GM12892 (cell line): ENCODE data around the gene ITGAE.

Source experiments
- DNase-seq: peaks from one replicate; pipeline ENCODE4 v3.0.0; 2011; ENCODE audit not compliant: insufficient read length
- FAIRE-seq: peaks from 2 replicates; lab custom pipeline; 2011; peaks lifted over from hg19 to GRCh38; lab: Jason Lieb, UNC
- POLR2A ChIP-seq: IDR thresholded peaks from 2 replicates; pipeline ENCODE4 v1.6.1; 2011; ENCODE audit warnings: low read depth, low read length, control low read depth
- POLR2AphosphoS5 ChIP-seq: IDR thresholded peaks from 2 replicates; pipeline ENCODE4 v1.6.1; 2011; ENCODE audit warnings: low read depth, low read length, control low read depth
- TAF1 ChIP-seq: IDR thresholded peaks from 2 replicates; pipeline ENCODE4 v1.6.1; 2011; ENCODE audit warnings: low read depth, mild to moderate bottlenecking, control low read depth, low read length, borderline replicate concordance

Gene ITGAE

DNA sequence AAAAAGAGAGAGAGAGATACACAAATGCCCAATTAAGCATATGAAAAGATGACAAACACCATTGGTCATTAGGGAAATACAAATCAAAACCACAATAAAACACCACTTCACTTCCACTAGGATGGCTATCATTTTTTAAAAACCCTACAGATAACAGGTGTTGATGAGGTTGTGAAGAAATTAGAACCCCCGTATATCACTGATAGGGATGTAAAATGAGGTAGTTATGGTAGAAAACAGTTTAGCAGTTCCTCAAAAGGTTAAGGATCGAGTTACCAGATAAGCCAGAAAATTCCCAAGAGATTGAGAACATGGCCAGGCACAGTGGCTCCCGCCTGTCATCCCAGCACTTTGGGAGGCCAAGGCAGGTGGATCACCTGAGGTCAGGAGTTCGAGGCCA is 107.8 kb downstream of the ITGAE start:
- peak; percentile 80 for FAIRE-seq
- TF ChIP-seq TAF1: no peak
- no peak for TF ChIP-seq POLR2A
- TF ChIP-seq POLR2AphosphoS5: no peak
- DNase-seq: no peak

DNA sequence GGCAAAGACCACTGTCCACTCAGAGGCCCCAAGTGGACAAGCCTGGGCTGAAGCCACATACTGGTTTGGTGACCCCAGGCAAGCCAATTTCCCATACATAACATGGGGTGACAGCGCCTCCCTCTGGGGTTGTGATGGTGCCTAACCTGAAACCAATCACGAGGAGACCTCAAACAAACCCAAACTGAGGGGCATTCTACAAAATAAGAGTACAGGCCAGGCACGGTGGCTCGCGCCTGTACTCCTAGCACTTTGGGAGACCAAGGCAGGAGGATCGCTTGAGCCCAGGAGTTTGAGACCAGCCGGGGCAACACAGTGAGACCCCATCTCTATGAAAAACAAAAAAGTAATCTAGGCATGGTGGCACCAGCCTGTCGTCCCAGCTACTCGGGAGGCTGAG is 108.6 kb downstream of the ITGAE start:
- DNase-seq (no peak), FAIRE-seq (no peak)
- no peak for TF ChIP-seq POLR2AphosphoS5
- no peak for TF ChIP-seq POLR2A
- TF ChIP-seq TAF1: no peak

- TF ChIP-seq POLR2AphosphoS5 (no peak), POLR2A (no peak), TAF1 (no peak)
- no peak for FAIRE-seq
- DNase-seq: no peak
Observed at GRCh38 chr17:3691617-3692067, 109.3 kb downstream of the ITGAE start.

- FAIRE-seq (no peak), DNase-seq (no peak)
- no peak for TF ChIP-seq POLR2AphosphoS5
- TF ChIP-seq TAF1: no peak
- TF ChIP-seq POLR2A: no peak
Observed at GRCh38 chr17:3690094-3690715, 110.8 kb downstream of the ITGAE start.

DNA sequence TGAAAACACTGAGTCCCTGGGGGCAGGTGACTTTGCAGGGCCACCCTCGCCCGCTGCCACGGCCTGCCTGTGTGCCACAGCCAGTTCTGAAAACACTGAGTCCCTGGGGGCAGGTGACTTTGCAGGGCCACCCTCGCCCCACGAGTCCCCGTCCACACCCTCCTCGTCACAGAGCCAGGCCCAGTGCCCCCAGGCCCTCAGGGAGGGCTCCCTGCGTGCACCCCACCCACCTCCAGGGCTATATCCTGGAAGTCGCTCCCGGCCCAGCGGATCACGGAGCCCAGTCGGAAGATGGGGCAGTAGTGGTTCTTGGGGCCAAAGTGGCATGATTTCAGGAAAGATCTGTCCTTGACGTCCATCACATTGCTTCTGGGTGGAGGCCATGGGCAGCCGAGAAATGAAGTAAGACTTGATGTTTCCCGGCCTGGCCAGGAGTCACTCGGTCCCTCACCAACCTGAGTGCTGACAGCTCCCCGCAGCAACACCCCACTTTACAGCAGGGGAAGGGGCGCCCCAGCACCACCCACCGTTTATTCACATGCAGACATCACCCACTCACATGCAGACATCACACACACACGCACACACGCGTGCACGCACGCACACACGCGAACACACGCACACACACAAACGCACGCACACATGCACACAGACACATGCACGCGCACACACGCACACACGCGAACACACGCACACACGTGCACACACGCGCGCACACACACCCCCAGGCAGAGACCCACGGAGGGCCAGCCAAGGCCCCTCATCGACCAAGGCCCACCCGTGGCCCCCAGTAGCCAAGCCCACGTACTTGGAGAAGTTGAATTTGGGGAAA is 111.5 kb downstream of the ITGAE start:
- FAIRE-seq (peak; percentile 21), DNase-seq (no peak)
- TF ChIP-seq POLR2A (no peak), POLR2AphosphoS5 (no peak; the same call in 1 of the 2 replicates), TAF1 (no peak)

GRCh38 chr17:3688852-3689261 is 112.1 kb downstream of the ITGAE start:
- FAIRE-seq (no peak), DNase-seq (no peak)
- TF ChIP-seq TAF1: no peak
- TF ChIP-seq POLR2AphosphoS5: no peak
- TF ChIP-seq POLR2A: no peak

DNA sequence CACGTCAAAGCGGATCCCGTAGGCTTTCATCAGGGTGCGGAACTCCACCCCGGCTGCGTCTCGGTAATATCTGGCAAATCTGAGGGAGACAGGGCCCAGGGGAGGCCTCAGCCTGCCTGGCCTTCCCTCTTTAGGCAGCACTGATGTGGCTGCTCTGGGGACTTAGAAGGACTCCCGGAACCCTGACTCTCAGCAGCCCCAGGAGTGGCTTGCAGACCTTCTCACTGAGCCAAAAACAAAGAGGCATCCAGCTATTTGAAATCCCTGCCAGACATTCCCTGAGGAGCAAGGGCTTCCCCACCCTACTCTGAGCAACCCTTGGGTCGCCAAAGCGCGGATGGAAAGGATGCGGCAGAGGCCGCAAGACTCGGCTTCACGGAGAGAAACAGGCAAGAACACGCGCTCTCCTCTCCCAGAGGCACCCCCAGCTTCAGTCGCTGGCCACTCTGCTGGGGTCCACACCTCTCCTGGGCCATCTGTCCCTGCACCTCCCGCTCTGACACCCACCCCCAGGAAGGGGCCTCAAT is 112.9 kb downstream of the ITGAE start:
- no peak for TF ChIP-seq POLR2AphosphoS5
- no peak for TF ChIP-seq TAF1
- no peak for TF ChIP-seq POLR2A
- FAIRE-seq (no peak), DNase-seq (no peak)

DNA sequence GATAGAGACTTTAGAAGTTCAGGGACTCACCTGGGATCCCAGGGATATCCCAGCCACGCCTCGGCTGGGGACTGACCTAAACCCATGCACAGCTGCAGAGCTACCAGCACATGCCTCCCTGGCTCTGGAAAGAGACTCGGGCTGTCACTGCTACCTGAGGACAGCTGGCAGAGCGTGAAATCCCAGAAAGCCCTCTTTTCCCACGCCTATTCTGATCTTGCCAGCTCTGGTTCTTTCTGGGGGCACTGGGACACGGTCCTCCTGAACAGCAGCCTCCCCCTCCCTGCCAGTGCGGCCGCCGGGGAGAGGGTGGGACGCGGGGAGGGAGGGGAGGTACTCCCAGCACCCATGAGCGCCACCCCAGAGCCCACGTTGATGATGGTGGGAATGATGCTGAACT is 115.8 kb downstream of the ITGAE start:
- FAIRE-seq (no peak), DNase-seq (no peak)
- TF ChIP-seq POLR2A: no peak
- TF ChIP-seq TAF1: no peak
- TF ChIP-seq POLR2AphosphoS5: no peak

- FAIRE-seq: peak; percentile 96
- peak; percentile 90 for DNase-seq
- TF ChIP-seq POLR2AphosphoS5 (no peak), TAF1 (no peak), POLR2A (no peak)
Observed at GRCh38 chr17:3683054-3683511, 117.9 kb downstream of the ITGAE start.

GRCh38 chr17:3682033-3682432 is 119.0 kb downstream of the ITGAE start:
- TF ChIP-seq POLR2AphosphoS5 (no peak), TAF1 (no peak), POLR2A (no peak)
- DNase-seq (no peak), FAIRE-seq (no peak)

DNA sequence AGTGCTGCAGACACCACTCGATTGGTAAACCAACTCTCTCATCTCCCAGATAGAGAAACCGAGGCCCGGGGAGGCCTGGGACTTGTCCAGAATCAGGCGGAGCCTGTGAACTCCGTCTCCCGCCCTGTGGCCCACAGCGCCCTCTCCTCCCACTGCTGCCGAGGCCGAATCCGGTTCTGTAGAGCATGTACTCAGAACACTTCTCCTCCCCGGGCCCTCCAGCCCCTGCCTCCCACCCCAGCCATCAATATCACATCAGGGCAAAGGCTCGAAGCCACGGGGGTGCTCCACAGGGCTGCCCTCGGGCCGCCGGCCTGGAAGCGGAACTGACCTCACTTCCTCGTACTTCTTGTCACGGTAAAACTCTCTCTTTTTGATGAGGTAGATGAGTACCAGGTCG is 119.4 kb downstream of the ITGAE start:
- DNase-seq: no peak
- TF ChIP-seq POLR2A (no peak), TAF1 (no peak), POLR2AphosphoS5 (no peak)
- peak; percentile 33 for FAIRE-seq

GRCh38 chr17:3681057-3681456 is 119.9 kb downstream of the ITGAE start:
- FAIRE-seq: no peak
- no peak for TF ChIP-seq POLR2AphosphoS5
- no peak for TF ChIP-seq TAF1
- no peak for TF ChIP-seq POLR2A
- DNase-seq: no peak
